Skin of body (tissue), 2 donors: Measurements from ENCODE around the gene GBP2. TPM values are rescaled to one million over a fixed set of nuclear protein-coding genes. Genes with fewer than 3 reads are reported as not detected.

Source experiments
- DNase-seq: peaks from one replicate; lab custom pipeline; 2025; lab: John Stamatoyannopoulos, UW
- total RNA-seq: library from RNA; depleted of rRNA; stranded (reverse); fragments of >200 nt; gene quantifications from one replicate; pipeline ENCODE4 v1.2.3, GENCODE V29; 2014

The GBP2 gene
- total RNA-seq, 1 donor from 2014 or later, result 15.4 TPM

DNA sequence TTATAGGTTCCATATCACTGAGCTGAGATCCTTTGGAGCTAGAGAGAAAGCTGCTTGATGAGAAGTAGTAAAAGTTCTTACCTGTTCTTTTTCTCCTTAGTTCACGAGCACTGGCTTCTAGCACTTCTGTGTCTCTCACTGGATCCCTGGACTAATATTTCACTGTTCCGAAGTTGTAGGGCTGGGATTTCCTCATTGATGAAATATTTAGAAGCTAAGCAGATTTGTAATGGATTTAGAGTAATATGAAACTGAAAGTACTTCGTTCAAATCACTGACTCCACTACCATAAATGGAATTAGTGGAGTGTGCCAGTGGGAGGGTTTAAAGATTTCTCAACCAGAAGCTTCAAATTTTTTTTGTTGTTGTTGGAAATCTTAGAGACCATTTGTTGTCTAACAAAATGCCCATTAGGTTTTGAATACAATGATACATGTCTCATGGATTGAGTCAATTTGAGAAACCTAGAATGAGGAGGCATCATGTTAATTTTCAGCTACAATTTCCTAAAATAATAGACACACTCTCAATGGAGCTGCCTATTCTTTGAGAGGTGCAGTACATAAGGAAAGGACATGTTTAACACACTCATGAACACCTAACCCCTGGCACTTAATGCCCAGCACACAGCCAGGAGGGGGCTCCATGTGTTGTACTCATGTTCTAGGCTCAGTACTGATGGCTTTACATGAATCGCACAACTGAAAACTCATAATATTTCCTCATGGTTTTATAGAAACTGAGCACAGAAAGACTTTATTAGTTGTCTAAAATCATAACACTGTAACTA is 60.6 kb downstream of the GBP2 start, which contains the start of gene GBP1:
Gene GBP1 (minus strand): TSS at position 130 of the 790 bp plus-strand sequence. CDS start 1,974 bp downstream, outside the sequence.
- peak; percentile 83 for DNase-seq

DNA sequence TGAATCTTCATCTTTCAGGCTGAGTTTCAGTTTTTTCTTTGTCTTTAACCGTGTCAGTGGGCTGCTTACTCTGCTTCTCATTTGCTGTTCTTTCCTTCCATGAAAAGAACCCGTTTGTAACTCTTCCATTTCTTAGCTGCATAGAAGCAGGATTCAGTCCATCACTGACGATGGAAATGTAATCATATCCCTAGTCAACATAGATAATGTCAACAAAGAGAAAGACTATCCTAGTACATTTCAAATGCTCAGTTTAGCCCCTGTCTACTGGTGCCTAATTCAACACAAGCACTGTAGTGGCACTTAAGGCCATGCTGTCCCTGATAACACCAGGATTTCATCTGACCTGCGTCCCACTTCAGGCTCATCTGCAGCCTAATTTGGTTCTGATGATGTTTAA is 61.3 kb downstream of the GBP2 start:
- peak; percentile 14 for DNase-seq

- DNase-seq, result no peak
Observed at GRCh38 chr1:89063094-89063493, 62.8 kb downstream of the GBP2 start.

DNA sequence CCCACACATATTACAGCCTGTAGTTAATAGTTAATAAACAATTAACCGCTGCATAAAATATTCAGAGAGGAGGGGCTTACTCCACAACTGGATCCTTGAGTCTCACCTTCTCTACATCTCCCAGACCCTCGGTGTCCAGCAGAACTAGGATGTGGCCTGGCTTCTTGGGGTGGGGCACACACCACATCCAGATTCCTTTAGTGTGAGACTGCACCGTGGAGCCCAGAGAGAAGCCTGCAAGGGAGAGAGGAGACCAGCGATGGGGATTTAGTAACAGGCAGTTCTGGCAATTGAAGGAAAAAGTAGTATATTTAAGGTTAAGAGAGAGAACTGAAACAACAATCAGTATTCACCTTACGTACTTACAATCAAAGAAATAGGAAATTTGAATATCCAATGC is 65.8 kb downstream of the GBP2 start:
- no peak for DNase-seq

Other genes starting within 250 kb of the GBP2 start
- 50.5 TPM for gene GTF2B, start 234.5 kb downstream of the GBP2 start, total RNA-seq
- 18.8 TPM for gene KYAT3, start 133.5 kb downstream of the GBP2 start, total RNA-seq
- 15.6 TPM for gene RBMXL1, start 133.5 kb downstream of the GBP2 start, total RNA-seq
- gene GBP3, start 103.2 kb downstream of the GBP2 start, total RNA-seq, result 7.2 TPM
- gene GBP1, start 60.9 kb downstream of the GBP2 start, total RNA-seq, result 42.4 TPM
- gene GBP7, start 49.9 kb upstream of the GBP2 start, total RNA-seq, result not detected
- 1.6 TPM for gene GBP4, start 72.8 kb upstream of the GBP2 start, total RNA-seq
- gene GBP5, start 146.7 kb upstream of the GBP2 start, total RNA-seq, result 1.4 TPM
- gene GBP6, start 237.9 kb upstream of the GBP2 start, total RNA-seq, result 0.39 TPM